Activated effector memory CD4-positive, alpha-beta T cell treated with Interleukin-2 at 50 U/mL for 16 hours (primary cell): ENCODE results near the gene TMEM82.

ENCODE experiments used
- DNase-seq: peaks from one replicate; pipeline ENCODE4 v3.0.0-alpha.2; 2020

Gene TMEM82

DNA sequence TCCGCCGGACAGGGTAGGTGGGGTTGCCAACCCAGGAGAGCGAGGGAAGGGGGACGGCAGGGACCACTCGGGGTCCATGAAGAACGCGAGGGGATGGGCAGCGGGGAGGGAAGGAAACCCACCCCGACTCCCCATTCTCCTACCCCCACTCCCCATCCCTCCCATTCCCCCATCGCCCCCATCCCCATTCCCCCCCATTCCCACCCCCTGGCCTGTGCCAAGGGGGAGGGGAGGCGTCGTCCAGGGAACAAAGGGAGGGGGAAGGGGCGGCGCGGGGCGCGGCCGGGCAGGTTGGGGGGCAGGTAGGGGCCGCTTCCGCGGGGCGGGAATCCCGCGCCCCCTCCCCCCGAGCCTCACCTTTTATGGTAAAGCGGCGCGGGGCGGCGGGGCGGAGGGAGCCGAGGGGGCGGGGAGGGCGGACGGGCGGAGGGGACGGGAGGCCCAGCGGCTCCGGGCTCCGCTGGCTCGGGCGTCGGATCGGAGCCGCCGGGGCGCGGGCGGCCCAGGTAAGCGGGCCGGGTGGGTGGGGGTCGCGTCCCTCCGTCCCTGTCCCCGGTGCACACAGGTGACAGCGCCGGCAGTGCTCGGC is 16.1 kb downstream of the TMEM82 start, which contains the start of gene FBLIM1:
FBLIM1 (plus strand) TSS at position 453 of the 589 bp plus-strand sequence. CDS start 6,189 bp downstream, outside the sequence.
- DNase-seq, result no peak

DNA sequence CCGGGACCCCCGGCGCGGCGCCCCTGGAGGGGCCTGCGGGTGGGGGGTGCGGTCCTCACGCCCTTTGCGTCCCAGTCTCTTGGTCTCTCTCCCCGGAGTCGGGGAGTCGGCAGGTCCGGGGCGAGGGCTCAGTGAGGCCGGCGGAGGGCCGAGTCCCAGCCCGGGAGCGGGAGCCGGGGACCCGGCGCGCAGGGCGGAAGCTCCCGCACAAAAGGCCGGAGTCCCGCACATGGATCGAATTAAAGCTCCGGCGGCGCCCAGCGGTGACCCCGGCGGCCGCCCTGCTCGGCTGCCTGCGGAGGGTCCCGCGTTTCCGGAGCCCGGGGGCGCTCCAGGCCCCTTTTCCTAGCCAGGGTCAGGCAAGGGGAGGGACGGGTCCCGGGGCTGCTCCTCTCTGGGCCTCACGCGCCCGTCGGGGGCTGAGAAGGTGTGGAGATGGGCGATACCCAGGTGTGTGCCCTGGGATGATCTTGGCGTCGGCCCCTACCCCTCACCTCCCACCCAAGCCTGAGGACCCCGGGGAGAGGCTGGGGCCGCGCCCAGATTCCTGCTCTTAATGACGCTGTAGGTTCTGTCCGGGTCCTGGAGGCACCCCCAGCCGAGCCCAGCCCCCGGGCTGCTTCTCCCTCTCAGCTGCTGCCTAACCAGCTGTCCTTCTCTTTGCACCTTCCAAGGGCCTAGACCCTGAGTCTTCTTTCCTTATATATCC is 16.8 kb downstream of the TMEM82 start:
- no peak for DNase-seq

DNA sequence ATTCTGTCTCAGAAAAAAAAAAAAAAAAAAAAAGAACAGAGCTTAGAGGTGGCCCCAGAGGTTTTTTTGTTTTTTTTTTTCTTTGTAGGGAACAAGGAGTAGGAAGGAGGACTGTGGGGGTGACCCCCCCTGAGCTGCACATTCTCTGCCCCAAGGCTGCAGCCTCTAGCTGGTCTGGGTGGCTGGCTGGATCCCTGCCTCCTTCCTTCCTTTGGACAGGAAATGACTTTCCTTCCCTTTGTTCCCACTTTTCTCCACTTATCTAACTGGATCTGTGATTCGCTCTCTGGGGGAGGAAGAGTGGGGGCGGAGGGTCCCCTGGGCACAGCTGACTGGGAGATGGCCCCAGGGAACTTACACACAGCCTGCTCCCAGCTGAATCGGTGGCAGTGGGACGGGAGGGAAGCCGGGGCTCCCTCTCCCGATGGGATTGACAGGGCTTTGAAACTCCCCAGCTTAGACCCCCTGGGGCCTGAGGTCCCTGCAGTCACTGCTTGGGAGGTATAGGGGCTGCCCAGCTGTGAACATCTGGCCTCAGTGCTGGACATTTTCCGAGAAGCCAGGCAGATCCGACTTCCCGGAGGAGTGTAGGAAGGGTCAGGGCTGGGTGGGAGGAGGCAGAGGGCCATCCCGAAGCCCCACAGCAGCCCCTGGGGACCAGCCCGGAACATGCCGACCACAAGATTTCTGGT is 18.4 kb downstream of the TMEM82 start:
- DNase-seq, result no peak

DNA sequence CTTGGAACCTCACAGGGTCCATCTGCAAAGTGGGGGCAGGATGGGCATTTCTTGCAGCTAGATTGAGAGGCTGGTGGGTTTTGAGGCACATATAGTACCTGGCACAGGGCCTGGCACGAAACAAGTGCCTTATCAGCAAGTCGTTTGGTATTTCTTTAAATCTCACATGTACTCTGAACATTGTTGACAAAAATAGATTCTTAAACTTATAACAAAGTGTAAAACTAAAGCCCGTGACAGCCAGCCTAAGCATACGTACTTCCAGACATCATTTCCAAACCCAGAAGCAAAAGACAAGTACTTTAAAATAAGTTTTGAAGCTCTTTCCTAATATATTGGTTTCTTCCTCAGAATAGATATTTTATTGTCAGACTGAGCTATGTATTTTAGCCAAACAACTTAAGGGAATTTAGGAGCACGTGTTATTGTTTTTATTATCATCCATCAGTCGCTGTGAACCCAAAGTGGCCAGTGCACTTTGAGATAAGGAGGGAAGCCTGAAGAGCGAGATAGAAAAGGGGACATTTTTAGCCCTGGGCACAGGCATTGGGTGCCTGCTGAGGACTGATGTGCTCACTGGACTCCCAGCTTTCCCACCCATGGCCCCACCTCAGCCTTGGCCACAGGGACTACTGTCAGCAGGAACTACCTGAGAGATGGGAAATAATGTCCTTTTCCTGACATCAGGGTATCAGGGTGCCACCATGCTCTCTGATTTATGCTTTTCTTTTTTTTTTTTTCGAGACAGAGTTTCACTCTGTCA is 19.2 kb downstream of the TMEM82 start:
- DNase-seq, result no peak

DNA sequence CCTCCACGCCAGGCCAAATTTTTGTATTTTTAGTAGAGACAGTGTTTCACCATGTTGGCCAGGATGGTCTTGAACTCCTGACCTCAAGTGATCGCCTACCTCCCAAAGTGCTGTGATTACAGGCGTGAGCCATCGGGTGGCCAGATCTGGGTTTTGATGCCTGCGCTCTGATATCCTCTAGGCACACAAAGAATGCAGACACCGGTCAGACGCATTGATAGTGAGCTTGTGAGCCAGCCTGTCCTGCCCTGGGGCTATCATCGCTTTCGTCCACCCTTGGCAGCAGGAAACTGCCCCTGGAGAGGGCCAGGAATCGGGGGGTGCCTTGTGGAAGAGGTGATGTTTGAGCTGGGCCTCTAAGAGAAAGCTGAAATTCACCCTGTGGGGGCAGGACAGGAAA is 20.2 kb downstream of the TMEM82 start:
- DNase-seq, result no peak

DNA sequence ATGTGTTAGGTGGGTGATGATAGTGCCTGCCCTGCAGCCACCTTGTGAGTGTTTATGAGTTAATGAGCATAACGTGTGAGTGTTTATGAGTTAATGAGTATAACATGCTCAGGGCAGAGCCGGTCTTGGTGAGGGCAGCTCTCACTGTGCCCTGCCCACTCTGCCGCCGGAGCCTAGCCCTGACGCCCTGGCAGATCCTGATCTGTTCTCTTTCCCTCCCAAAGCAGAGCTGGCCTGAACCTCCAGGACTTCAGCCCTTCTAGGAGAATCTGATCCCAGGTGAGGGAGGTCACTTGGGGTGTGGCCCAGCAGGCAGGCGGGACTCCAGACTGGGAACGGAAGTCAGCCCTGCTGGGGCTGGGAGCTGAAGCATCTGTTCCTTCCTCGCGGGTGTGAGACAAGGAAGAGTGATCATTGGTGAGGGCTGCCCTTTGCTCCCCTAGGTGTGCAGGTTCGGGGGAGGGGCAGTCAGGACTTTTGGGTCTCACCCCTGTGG is 22.0 kb downstream of the TMEM82 start:
- DNase-seq, result no peak

DNA sequence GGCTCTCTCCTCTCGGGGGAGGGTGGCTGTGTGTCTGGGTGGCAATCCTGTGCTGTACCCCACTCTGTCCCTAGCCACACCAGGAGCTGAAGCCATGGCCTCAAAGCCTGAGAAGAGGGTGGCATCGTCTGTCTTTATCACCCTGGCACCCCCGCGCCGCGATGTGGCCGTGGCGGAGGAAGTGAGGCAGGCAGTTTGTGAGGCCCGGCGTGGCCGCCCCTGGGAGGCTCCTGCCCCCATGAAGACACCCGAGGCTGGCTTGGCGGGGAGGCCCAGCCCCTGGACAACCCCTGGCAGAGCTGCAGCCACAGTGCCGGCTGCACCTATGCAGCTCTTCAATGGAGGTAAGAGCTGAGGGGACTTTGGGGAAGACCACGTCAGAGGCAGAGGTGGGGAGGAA is 22.6 kb downstream of the TMEM82 start:
- DNase-seq, result no peak

DNA sequence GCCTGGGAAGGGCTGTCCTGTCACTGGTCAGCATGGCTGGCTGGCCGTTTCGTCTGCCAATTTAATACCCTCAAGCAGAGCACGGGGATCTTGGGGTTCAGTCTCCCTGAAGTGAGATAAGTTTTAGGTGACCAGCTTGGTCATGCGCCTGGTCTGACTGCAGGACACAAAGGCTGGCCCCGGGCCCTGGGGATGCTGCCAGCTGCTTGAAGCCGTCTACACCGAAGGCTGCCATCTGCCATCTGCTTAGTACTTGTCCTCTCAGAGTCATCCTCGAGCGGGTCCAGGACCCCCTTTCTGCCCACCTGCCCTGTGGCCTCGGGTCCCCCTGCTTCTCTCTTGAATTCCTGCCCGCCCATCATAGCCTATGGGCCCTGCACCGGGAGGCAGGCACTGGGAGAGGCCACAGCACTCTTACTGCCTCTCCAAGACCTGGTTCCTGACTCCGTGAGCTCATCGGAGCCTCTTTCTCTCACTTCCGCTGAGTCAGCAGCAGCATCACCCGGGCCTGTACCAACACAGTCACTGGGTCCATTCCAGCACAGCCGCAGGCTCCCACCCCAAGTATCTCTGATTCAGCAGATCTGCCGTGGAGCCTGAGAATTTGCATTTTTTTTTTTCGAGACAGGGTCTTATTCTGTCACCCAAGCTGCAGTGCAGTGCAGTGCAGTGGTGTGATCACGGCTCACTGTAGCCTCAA is 23.3 kb downstream of the TMEM82 start:
- no peak for DNase-seq

DNA sequence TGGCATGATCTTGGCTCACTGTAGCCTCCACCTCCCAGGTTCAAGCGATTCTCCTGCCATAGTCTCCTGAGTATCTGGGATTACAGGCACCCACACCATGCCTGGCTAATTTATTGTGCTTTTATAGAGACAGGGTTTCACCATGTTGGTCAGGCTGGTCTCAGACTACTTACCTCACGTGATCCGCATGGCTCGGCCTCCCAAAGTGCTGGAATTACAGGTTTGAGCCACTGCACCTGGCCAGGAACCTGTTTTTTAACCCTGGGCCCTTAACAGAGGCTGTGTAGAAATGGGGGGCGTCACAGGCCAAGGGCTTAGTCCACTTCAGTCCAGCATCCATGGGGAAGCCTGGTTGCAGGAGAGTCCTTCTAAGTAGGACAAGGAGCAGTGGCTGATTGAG is 25.6 kb downstream of the TMEM82 start:
- DNase-seq, result no peak

DNA sequence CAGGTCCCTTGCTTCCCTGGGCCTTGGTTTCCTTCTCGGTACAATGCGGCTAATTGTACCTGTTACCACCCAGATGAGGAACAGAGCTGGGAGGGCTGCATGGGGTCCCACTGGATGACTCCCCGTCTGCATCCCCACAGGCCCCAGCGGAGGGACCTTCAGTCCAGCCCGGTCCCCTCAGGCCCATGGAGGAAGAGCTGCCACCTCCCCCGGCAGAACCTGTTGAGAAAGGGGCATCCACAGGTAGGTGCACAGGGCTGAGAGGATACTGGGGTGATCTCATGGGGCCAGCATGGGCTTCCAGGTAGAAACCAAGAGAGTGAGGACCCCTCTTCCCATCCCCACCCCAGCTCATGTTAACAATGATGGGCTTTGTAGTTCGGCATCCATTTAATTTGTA is 26.1 kb downstream of the TMEM82 start:
- no peak for DNase-seq

DNA sequence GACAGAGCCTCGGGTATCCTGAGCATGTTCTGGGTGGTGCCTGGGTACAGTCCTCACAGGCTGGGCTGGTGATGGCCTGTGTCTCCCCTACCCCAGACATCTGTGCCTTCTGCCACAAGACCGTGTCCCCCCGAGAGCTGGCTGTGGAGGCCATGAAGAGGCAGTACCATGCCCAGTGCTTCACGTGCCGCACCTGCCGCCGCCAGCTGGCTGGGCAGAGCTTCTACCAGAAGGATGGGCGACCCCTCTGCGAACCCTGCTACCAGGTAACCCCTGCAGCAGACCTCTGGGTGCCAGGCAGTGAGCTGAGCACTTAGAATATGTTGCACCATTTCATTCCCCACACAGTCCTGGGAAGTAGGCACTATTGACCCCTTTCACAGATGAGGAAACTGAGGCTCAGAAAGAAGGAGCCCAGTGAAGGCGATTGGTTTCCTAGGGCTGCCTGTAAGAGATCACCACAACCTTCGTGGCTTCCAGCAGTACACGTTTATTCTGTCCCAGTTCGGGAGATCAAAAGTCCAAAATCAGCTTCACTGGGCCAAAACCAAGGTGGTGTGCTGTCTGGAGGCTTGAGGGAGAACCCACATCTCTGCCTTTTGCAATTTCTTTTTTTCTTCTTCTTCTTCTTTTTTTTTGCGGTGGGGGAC is 28.1 kb downstream of the TMEM82 start:
- DNase-seq, result no peak

DNA sequence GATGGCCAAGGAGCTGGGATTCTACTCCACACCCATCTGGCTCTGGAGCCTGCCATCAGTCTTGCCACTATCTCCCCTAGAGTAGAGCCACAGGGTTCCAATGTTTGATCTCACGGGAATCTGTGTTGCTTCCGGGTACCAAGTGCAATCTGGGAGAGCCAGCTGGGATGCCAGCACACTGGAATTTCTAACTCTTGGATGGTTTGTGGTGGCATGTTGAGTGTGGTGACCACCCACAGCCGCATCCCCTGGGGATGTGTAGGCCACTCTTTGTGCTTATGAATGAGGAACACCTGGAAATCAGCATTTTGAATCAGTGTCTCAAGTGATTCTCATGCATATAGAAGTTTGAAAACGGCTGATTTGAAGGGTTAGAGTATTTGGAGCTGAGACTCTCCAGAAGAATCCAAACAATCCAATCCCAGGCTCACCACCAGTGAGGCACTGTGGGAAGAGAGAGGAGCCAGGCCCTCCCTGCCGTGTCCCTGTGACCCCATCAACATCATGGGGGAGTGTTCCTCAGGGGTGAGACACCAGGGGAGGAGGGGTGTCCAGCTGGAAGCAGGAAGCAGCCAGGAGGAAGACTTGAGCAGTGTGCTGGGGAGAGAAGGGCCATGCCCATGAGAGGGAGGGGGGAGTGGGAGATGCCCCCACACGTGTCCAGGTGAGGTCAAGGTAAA is 29.7 kb downstream of the TMEM82 start:
- DNase-seq, result no peak

DNA sequence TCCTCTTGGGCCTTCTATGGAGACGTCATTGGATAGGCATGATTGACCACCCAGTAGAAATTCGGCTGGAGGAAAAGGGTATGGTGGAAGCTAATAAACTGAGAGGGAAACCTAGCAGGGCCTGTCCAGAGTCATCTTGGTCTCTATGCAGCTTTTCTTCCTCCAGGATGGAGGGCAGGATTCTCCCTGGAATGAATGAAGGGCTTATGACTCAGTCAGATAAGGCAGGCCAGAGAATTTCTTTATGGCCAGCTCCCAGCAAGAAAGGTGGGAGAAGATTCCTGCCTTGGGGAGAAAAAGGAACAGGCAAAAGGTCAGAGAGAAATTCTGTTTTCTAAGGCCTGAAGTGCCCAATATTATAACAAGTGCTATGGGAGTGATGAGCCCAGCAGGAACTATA is 33.4 kb downstream of the TMEM82 start:
- DNase-seq, result no peak

DNA sequence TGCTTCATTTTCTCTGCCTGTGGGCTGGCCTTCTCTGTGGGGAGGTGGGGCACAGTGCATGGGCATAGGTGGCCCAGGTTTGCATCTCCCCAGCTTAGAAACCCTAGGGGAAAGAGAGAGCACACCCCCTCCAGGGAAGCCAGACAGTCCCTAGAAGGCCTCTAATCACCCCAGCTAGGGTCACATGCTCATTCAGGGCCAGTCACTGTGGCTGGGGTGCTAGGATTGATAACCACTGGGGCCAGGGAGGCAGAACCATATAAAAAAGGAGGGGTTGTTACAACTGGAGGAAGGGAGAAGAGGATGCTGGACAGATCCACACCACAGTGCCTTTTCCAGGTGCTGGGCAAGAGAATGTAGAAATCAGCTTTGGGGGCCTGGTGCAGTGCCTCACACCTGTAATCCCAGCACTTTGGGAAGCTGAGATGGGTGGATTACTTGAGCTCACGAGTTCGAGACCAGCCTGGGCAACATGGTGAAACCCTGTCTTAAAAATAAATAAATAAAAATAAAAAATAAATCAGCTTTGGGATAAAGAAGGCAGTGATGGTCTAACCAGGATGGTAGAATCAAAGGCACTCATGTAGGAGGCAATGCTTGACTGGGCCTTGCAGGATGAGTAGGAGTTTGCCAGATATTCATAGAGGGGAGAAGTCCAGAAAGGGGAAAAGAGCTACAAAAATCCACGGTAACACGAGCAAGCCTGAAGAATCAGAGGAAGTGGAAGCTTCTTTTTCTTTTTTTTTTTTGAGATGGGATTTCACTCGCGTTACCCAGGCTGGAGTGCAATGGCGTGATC is 35.8 kb downstream of the TMEM82 start:
- no peak for DNase-seq

DNA sequence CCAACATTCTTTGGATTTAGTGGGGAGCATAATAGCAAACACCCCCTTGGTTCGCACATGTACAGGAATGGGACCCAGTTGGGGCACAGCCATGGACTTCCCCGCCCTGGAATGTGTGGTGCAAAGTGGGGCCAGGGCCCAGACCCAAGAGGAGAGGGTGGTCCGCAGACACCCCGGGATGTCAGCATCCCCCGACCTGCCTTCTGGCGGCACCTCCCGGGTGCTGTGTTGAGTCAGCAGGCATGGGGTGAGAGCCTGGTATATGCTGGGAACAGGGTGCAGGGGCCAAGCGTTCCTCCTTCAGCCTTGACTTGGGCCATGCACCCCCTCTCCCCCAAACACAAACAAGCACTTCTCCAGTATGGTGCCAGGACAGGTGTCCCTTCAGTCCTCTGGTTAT is 43.4 kb downstream of the TMEM82 start:
- no peak for DNase-seq

DNA sequence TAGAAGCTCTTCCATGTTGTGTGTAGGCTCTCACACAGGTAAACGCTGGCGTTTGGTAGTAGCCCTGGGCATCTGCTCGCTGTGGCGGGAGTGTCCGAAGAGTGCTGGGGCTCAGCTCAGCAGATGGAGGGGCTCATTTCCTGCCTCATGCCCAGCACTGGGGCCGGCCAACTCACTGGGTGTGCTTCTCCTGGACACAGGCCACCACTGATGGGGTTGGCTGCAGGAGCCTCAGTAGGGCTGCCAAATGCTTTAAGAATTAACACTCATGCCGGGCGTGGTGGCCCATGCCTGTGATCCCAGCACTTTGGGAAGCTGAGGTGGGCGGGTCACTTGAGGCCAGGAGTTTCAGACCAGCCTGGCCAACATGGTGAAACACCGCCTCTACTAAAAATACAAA is 44.3 kb downstream of the TMEM82 start:
- DNase-seq, result no peak

DNA sequence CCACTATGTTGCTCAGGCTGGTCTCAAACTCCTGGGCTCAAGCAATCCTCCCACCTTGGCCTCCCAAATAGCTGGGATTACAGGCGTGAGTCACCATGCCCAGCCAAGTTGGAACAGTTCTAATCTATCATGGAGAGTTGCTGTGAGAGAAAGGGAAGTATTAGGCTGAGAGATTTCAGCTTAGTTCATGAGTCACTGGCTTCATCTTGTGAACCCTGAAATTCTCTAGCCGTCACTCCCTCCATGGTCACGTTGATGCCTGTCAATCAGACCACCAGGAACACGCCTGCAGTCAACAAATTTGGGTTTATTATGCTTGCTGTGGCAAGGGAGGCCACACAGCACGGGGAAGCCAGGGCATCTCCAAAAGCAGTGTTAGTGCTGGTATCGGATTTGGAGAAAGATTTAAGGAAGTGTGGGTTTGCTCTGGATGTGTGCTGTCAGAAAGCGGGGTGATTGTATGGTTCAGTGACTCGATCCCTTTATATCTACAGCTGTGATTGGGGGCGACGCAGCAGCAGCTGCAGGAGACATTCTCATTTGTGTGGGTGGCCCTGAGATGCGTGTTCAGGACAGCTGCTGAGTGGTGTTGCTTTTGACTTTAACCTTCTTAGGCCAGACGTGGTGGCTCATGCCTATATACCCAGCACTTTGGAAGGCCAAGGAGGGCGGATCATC is 46.5 kb downstream of the TMEM82 start:
- no peak for DNase-seq

DNA sequence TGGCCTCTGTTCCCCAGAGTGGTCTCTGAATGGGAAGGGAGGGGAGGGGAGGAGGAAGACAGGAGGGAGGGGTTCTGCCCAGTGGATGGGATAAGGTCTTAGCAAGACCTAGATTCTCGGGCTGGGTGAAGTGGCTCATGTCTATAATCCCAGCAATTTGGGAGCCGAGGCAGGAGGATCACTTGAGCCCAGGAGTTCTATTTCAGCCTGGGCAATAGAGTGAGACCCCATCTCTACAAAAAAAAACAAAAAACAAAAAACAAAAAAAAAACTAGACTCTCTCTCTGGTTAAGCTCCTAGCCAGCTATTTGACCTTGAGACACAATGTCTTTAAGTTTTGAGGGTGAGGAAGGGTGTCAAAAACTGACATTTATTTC is 53.8 kb downstream of the TMEM82 start:
- no peak for DNase-seq
